Renal cortex interstitium (tissue), 11 donors: Measurements from ENCODE around the gene SLC25A13. TPM values are rescaled to one million over a fixed set of nuclear protein-coding genes. Genes with fewer than 3 reads are reported as not detected.

Source experiments
- DNase-seq, 11 donors: peaks; one replicate each; pipeline ENCODE4 v3.0.0-alpha.2; 2013; ENCODE audit warnings: low read depth in 9 of 11, low spot score in 4 of 11; ENCODE audit errors: extremely low read depth in 1 of 11
- polyA plus RNA-seq, 3 donors: library from polyadenylated mRNA; unstranded; fragments of 120-200 nt; gene quantifications; one replicate each; pipeline ENCODE4 v1.2.1, GENCODE V29; 2013; ENCODE audit not compliant: insufficient read length in 3 of 3

SLC25A13 gene
- polyA plus RNA-seq, 3 donors: 39.4 to 46.4 (median 45.6) TPM

- DNase-seq: no peak
These were observed 235.9 kb downstream of the SLC25A13 start for GRCh38 chr7:96085953-96086352.

- no peak for DNase-seq
These were observed 236.9 kb downstream of the SLC25A13 start for GRCh38 chr7:96084881-96085553.

GRCh38 chr7:96080027-96080426 is 241.9 kb downstream of the SLC25A13 start:
- DNase-seq: no peak

GRCh38 chr7:96076350-96076707 is 245.6 kb downstream of the SLC25A13 start:
- peak in 2 of 11 donors; percentile 3 to 7 for DNase-seq

GRCh38 chr7:96075510-96076349 is 246.2 kb downstream of the SLC25A13 start:
- peak in 10 of 11 donors; percentile 26 to 45 (median 37) for DNase-seq

- no peak for DNase-seq
These were observed 247.0 kb downstream of the SLC25A13 start for GRCh38 chr7:96074871-96075270.
